Fibroblast of skin of scalp (primary cell): Measurements from ENCODE around the gene ATAD3B.
"Not testable (repeated sequence)": the region's sequence is repeated elsewhere in the genome, so short reads cannot be mapped to it uniquely, and the experiment has no call there.

Experiments used
- DNase-seq: peaks from one replicate; pipeline ENCODE4 v3.0.0-alpha.2; 2013

Gene ATAD3B

DNA sequence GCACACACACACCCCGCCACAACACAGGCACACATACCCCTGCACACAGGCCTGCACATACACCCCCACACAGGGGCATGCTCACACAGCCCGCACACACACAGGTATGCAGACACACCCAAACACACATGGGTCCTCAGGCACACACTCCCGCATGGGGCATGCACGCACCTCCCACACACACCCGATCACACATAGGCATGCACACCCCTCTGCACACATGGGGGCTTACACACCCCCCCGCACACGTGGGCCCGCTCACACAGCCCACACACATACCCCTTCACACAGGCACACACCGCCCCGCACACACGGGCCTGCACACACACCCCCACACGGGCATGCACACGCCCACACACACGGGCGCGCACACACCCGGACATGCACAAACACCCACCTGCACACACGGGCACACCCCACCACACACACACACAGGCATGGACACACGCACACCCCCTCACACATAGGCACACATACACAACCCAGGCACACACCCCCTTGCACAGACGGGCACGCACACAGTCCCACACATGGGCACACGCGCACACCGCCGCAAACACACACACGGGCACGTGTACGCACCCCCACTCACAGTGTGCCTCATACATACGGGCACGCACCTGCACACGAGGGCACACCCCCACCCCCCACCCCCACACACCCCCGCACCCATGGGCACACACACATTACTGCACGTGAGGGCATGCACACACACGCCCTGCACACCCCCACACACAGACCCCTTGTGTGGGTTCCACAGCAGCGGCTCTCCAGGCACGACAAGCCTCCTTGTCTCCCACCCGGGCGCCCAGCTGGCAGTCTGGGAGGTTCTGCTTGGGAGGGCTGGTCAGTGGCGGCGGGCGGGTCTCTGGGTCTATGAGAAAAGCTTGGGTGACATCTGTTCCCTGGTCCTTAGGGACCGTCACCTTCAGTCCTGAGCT lies 8.3 kb downstream of the ATAD3B start:
- DNase-seq: no peak

DNA sequence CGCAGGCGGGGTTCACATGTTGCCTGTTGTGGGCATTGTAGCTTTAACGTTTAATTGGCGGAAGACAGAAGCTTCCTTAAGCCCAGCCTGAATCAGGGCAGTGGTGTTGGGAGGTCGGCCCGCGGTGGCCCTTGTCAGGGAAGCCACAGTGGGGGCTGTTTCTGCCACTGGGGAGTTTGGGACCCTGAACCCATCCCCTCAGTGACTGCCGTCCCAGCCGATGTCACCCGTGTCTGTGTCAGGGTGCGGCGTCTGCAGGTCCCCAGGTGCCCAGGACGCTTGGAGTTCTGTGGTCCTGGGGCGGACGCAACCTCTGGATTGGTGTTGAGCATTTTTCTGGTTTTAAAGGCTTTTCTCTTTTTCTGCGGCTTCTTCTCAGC lies 8.9 kb downstream of the ATAD3B start:
- not testable (repeated sequence) for DNase-seq

DNA sequence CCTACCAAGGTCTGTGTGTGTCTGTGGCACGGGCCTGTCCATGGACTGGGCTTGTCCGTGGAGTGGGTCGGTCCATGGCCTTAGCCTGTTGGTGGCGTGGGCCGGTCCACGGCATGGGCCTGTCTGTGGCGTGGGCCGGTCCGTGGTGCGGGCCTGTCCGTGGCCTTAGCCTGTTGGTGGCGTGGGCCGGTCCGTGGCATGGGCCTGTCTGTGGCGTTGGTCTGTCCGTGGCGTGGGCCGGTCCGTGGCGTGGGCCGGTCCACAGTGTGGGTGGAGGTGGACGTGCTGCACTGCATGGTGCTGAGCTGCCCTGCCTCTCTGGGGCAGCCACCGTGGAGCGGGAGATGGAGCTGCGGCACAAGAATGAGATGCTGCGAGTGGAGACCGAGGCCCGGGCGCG lies 10.2 kb downstream of the ATAD3B start:
- DNase-seq: not testable (repeated sequence)

DNA sequence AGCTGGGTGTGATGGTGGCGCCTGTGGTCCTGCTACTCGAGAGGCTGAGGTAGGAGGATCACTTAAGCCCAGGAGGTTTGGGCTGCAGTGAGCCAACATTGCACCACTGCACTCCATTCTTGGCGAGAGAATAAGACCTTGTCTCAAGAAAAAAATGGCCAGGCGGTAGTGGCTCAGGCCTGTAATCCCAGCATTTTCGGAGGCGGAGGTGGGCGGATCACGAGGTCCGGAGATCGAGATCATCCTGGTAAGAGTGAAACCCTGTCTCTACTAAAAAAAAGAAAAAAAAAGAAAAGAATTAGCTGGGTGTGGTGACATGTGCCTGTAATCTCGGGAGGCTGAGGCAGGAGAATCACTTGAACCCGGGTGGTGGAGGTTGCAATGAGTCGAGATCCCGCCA lies 11.3 kb downstream of the ATAD3B start:
- no peak for DNase-seq

DNA sequence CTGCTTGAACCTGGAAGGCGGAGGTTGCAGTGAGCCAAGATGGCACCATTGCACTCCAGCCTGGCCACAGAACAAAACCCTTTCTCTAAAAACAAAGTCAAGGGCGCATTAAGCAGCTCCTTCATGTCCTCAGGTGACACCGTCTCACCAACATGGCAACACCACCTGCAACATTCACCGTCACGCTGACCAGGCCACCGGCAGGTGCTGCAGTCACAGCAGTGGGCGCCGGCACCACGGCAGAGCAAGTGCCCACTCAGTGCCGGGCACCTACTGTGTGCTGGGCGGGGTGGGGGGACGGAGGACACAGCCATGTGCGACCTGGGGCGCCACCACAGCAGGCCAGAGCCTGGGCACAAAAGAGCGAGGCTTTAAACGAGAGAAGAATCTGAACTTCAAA lies 12.1 kb downstream of the ATAD3B start:
- DNase-seq: no peak

DNA sequence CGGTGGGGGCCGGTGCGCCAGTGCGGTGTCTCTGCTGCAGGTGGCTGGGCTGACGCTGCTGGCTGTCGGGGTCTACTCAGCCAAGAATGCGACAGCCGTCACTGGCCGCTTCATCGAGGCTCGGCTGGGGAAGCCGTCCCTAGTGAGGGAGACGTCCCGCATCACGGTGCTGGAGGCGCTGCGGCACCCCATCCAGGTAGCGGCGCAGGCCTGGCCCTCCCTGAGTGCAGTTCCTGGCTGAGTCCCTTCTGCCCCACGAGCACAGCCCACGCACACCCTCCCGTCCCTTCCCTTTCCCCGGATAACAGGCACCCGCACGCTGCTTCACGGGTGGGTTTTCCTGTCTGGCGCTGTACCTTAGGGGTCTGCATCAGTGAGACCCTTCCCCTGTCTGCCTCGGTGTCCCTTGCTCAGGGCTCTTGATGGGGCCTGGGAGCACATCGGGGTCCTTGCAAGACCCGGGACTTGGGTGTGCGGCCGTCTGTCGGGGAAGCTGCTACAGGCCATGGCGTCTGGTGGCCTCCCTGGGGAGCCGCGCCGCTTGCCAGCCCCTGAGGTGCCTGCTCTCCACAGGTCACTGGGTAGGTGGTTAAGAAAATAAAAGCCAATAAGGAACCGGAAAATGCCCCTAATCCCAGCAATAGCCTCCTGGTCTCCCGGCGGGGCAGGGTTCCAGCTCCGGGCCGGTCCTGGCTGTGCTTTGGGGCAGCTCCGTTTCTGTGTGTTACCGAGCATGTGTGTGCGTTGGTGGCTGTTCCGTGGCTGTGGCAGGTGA lies 13.6 kb downstream of the ATAD3B start:
- DNase-seq: not testable (repeated sequence)

DNA sequence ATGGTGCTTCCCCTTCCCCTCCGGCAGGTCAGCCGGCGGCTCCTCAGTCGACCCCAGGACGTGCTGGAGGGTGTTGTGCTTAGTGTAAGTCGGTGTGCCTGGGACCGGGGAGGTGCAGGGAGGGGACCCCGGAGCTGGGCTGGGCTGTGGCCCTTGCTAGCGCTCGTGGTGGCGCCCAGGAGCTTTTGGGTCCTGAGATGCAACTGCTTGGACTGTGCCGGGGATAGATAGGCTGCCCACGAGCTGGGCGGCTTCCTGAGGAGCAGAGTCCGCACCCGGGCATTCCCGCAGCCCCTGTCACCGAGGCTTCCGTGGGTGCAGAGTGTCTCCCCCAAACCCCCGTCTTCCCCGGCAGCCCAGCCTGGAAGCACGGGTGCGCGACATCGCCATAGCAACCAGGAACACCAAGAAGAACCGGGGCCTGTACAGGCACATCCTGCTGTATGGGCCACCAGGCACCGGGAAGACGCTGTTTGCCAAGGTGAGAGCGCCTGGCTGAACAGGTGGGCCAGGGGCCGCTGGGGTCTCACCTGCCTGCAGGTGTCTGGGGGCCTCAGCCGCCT lies 14.3 kb downstream of the ATAD3B start:
- not testable (repeated sequence) for DNase-seq

DNA sequence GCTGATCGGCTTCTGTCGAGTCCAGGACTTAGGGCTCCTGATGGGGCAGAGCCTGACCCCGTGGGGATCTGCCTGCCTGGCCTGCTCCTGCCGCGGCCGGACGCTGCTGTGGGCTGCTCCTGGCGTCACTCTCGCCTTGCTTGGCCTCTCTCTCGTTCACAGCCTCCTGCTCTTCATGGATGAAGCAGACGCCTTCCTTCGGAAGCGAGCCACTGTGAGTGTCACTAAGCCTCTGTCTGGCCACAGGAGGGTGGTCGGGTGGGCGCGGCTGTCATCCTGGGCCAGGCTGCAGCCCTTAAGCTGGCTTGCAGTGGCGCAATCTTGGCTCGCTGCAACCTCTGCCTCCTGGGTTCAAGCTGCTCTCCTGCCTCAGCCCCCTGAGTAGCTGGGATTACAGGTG lies 16.1 kb downstream of the ATAD3B start:
- no peak for DNase-seq

DNA sequence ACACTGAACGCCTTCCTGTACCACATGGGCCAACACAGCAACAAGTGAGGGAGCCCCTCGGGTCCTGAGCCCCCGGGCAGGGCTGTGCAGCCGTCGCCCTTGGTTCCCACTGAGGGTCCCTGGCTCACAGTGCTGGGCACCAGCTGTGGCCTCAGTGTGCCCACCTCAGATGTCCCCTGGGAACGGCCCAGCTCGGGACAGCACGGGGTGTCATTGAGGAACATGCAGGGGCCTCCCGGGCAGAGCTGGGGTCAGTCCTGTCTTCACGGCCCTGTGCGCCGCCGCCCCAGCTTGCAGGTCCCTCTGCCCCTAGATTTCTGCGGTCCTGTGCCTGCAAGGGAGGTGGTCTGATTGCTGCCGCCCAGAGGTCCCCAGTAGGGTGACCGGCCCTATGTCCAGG lies 17.7 kb downstream of the ATAD3B start:
- no peak for DNase-seq

DNA sequence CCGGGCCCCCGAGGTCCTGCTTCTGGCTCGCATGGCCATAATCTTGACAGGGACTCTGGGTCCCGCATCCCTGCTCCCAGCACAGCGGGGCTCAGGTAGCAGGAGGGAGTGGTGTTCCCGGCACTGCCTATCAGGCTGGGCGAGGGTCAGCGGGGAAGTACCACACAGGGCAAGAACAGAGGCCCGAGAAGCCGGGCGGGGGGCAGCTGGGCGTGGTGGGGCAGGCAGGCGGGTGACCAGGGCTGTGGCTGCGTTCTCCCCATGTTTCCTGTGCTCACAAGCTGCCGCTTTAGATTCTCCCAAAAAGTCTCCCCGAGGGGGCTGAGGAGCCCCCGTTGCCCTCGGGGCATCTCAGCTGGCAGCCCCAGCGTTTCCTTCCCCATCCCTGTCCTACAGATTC lies 18.3 kb downstream of the ATAD3B start:
- no peak for DNase-seq

DNA sequence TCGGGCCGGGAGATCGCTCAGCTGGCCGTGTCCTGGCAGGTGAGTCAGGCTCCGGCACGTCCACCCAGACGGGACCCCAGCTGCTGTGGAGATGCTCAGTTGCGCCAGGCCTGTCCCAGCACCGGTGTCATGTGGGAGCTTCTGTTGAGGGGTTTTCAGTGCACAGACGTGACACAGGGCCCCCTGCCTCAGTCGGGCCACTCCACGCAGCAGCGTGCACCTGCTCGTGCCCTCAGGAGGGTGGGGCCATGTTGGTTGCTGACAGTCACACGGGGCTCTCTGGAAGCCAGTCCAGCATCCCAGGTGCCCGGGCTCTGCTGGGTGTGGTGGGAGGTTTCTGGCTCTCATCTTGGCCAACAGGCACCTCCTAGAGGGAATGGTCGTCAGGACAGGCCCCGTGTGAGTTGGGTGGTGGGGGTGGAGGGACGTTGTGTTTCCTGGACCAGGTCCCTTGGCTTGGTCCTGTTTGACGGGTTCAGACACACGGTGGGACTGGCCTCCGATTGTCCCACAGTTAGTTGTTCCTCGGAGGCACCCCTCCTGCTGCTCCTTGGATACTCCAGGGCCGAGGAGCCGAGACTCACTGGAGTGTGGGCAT lies 19.2 kb downstream of the ATAD3B start:
- no peak for DNase-seq

DNA sequence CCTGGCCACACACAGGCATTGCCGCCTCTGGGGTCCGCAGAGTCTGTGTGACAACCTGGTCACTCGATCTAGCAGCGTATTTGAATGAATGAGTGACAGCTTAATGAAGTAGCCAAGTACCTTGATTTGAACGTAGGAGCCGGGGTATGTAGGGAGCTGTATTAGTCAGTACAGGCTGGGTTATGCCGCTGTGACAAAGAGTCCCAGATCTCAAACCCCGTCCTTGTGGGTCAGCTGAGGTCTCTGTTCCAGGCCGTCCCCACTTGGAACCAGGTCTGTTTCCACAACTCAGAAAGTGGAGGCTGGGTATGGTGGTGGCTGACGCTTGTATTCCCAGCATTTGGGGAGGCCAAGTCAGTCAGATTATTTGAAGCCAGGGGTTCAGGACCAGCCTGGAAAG lies 20.0 kb downstream of the ATAD3B start:
- no peak for DNase-seq

DNA sequence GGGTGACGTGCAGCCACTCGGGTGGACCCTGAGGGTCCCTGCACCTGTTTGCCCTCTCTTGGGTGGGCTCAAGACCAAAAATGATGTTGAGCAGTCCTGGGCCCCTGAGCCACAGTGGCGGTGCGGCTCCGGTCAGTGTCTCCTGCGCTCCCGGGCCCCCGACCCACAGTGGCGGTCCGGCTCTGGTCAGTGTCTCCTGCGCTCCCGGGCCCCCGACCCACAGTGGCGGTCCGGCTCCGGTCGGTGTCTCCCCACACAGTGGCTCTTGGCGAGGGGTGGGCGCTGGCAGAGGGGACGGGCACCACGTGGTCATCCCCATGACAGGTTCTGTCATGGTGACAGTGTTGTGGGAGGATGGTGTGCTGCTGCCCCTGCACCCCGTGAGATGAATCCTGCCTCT lies 22.7 kb downstream of the ATAD3B start:
- not testable (repeated sequence) for DNase-seq

DNA sequence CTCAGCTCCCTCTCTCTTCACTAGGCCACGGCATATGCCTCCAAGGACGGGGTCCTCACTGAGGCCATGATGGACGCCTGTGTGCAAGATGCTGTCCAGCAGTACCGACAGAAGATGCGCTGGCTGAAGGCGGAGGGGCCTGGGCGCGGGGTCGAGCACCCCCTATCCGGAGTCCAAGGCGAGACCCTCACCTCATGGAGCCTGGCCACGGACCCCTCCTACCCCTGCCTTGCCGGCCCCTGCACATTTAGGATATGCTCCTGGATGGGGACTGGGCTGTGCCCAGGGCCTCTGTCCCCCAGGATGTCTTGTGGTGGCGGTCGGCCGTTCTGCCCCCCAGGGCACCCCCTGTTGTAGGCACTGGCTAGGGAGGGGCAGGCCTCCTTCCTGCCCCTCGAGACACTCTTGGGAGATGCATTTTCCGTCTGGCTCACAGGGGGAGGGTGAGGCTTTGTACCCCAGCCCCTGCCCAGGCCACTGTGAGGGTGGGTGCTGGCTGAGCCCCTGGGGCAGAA lies 24.0 kb downstream of the ATAD3B start:
- DNase-seq: not testable (repeated sequence)

DNA sequence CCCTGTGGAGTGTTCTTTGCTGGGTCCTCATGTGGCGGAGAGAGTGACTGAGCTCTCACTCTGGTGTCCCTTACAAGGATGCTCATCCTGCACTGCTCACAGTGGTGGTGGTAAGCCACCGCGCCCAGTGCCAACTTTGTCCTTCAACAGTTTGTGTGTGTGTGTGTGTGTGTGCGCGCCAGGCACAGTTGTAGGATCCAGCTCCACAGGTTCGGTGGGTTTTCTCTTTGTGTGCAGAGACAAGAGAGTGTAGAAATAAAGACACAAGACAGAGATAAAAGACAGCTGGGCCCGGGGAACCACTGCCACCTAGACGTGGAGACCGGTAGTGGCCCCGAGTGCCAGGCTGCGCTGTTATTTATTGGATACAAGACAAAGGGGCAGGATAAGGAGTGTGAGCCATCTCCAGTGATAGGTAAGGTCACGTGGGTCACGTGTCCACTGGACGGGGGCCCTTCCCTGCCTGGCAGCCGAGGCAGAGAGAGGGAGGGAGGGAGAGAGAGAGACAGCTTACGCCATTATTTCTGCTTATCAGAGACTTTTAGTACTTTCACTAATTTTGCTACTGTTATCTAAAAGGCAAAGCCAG lies 33.3 kb downstream of the ATAD3B start:
- peak; percentile 56 for DNase-seq

DNA sequence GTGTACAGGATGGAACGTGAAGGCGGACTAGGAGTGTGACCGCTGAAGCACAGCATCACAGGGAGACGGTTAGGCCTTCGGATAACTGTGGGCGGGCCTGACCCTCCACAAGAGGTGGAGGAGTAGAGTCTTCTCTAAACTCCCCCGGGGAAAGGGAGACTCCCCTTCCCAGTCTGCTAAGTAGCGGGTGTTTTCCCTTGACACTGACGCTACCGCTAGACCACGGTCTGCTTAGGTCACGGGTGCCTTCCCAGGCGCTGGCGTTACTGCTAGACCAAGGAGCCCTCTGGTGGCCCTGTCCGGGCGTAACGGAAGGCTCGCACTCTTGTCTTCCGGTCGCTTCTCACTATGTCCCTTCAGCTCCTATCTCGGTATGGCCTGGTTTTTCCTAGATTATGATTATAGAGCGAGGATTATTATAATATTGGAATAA lies 33.8 kb downstream of the ATAD3B start:
- not testable (repeated sequence) for DNase-seq

DNA sequence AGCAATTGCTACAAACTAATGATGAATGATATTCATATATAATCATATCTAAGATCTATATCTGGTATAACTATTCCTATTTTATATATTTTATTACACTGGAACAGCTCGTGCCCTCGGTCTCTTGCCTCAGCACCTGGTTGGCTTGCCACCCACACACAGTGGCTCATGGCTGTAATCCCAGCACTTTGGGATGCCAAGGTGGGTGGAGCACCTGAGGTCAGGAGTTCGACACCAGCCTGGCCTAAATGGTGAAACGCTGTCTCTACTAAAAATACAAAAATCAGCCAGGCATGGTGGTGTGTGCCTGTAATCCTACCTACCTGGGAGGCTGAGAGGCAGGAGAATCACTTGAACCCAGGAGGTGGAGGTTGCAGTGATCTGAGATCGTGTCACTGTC lies 34.2 kb downstream of the ATAD3B start:
- not testable (repeated sequence) for DNase-seq

DNA sequence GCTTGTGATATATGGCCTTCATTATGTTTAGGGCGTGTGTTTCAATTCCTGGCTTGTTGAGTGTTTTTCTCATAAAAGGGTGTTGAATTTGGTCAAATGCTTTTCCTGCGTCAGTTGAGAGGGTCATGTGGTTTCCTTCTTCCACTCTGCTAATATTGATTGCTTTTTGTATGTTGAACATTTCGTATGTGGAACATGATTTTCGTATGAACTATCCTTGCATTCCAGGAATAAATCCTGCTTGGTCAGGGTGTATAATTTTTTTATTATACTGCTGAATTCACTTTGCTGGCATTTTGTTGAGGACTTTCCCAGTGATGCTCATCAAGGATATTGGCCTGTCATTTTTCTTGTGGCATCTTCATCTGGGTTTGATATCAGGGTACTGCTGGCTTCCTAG lies 35.7 kb downstream of the ATAD3B start:
- no peak for DNase-seq

DNA sequence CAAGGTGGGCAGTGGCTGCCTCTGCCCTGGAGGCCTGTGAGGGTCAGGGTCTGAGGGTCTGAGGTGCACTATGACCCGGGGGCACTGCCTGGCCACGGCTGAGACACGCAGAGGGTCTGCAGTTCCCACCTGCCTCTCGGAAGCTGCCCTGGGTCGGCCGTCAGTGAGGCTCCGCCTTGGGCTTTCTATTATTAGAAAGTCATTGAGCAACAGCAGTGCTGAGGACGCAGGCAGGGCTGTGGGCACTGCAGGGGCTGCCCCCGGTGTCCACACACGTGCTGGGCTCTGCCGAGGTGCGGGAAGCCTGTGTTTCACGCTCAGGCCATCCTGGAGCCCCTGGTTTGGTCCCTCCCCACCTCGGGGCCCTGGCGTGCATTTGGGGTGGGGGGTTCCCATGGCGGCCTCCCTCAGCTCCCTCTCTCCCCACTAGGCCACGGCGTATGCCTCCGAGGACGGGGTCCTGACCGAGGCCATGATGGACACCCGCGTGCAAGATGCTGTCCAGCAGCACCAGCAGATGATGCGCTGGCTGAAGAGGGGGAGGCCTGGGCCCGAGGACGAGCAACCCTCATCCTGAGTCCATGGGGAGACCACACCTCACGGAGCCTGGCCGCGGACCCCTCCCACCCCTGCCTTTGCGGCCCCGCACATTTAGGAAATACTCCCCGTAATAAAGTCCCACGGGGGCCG lies 37.4 kb downstream of the ATAD3B start:
- not testable (repeated sequence) for DNase-seq

DNA sequence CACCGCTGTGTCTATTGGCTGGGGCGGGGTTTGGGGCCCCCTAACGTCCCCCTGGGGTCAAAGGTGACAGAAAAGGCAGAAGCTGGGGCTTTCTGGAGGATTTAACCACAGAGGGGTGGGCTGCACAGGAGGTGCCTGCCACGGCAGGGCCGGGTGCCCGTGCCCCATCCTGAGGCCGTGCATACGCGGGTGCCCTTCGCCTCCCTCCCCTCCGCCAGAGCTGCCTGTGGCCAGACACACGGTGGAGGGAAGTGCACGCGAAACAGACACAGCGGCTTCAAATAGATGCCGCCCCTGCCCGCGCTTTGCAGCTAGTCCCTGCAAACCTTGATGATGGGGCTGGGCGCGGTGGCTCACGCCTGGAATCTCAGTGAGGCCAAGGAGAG lies 37.9 kb downstream of the ATAD3B start:
- not testable (repeated sequence) for DNase-seq

DNA sequence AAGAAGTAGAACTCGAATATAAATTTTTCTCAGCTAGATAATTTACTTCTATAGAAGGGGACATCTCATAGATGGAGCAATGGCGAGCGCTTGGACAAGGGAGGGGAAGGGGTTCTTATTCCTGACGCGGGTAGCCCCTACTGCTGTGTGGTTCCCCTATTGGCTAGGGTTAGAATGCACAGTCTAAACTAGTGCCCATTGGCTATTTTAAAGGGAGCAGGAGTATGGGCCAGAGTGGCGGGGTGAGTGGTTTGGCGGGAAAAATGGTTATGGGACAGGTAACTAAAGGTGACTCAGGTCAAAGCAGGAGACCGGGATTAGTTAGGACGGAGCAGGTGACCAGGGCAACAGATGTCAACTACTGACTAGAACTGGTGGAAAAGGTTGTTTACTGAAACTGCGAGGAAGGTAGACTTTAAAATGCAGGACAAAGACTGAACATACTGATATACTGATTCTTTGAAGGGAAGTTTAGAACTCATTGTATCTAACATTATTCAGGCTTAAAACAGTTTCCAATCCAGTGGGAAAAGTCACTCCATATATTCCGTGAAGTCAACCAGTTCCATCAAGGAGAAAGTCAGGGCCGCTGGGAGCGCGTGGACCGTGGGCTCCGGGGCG lies 39.5 kb downstream of the ATAD3B start:
- DNase-seq: peak; percentile 17
